HG02884 (cell line): ENCODE measurements around the gene TSGA10.
"Not testable (repeated sequence)": the region's sequence is repeated elsewhere in the genome, so short reads cannot be mapped to it uniquely, and the experiment has no call there.

Experiments
- ATAC-seq: cut with Tn5 transposase; IDR thresholded peaks from one replicate; pipeline ENCODE4 v1.9.1; 2021; ENCODE audit warnings: mild to moderate bottlenecking, moderate library complexity; ENCODE audit not compliant: unreplicated experiment

TSGA10 gene

DNA sequence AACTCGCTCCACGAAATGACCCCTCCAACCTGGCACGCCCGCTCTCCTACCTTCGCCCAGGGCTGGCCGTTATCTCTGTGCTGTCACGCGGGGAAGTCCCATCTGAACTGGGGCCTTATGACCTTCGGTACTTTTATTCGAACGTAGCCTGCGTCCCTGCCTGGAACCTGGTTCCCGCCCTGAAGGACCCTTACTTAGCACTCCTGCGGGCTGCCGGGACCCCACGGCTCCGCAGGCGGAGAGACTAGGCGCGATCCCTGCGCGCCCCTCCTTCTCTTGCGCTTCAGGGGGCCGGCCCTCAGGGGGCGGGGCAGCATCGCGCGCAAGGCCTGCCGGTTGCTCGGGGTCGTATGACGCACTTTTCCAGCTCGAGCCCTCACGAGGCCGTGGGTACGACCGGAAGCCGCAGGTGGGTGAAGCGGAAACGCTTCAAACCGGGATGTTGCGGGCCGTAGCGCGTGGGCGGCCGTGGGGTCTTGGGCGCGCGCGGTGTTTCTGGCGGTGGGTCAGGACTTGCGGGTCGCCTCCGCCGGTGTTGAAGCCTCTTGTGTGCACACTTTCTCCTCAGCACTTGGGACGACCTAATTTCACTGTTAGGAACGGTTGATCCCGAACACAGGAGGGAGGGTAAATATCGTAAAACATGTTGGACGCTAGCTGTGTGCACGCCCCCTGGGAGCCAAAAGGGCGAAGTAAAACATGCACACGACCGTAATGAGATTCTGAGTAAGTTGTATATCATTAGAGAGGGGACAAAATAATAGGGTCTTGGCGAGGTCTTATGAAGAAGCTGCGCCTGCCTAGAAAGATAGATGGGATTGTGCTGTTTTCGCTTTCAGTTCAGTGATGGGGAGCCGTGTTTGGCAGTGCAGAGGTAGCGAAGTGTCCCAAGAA is at the start of gene TSGA10, which contains the start of gene LIPT1:
Gene TSGA10, minus strand, starts transcription at position 300 of the 894 bp plus-strand sequence. CDS start 45,503 bp downstream, outside the sequence.
Gene LIPT1, plus strand, starts transcription at position 325 of the 894 bp plus-strand sequence. CDS start 6,991 bp downstream, outside the sequence.
- peak; percentile 94 for ATAC-seq

GRCh38 chr2:99201959-99202678 is 47.4 kb upstream of the TSGA10 start:
- no peak for ATAC-seq

DNA sequence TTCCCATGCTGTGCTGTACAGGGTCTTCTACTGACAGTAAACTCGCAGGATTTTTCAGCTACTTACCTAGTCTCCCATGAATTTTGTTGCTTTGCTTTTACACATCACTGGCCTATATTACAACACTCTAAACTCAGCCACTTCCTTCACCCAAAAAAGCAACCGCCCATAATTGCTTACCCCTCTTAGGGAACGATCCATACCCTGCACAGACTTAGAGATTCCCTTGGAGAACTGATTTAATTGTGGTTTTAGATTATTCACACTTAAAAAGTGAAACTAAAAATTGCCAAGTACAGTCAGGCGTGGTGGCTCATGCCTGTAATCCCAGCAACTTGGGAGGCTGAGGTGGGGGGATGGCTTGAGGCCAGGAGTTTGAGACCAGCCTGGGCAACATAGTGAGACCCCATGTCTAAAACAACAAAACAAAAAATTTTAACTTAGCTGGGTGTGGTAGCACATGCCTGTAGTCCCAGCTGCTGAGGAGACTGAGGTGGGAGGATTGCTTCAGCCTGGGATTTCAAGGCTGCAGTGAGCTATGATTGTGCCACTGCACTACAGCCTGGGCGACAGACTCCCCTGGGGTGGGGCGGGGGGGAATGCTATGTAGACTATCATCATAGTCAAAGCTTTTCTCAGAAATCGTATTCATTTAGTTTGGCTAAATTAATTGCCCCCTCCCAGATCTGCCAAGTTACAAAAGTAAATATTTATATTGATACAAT is 45.5 kb upstream of the TSGA10 start:
- no peak for ATAC-seq

DNA sequence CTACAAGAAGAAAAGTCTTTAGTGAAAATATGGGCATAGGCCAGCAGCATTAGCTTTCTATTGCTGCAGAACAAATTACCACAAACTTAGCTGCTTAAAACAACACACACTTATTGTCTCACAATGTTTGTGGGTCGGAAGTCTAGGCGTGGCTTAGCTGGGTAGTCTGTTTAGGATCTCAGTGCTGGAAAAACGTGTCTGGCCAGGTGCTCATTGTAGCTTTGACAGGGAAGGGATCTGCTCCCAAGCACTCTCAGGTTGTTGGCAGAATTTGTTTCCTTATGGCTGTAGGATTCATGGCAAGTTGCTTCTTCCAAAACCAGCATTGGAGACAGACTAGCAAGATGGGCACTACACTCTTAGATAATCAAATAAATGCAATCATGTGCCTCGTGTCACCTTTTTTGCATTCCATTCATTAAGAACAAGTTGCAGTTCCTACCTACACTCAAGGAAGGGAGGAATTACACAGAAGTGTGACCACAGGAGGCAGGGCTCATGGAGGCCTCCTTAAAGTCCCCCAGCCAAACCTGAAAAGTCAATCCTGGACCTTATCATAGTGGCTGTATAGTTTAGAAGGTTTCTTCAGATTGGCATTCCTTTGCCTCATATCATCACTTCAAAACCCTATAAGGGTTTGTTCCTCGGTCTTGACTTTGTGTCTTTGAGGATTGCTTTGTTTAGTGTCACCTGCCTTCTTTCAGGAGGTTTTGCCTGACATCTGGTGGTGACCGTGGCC is 43.5 kb upstream of the TSGA10 start:
- no peak for ATAC-seq

- not testable (repeated sequence) for ATAC-seq
These were observed 37.6 kb upstream of the TSGA10 start for GRCh38 chr2:99192364-99192763.

- no peak for ATAC-seq
These were observed 35.8 kb upstream of the TSGA10 start for GRCh38 chr2:99190548-99190947.

GRCh38 chr2:99188357-99188756 is 33.6 kb upstream of the TSGA10 start:
- no peak for ATAC-seq

DNA sequence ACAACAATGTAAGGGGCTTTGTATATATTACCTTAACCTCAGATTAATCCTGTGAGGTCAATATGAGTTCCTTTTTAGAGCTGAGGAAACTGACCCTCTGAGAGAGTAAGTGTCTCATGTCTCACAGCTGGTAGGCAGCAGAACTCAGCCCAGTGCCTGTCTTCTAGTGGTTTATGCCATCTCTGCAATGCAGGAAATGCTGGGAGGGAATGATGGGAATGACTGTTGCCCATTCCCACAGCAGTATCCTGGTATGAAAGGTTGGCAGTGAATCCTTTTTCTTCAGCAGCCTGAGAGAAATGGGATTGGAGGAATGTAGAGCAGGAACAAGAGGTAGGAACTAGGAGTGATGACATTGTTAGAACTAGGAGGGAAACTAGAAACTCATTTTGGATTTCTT is 32.3 kb upstream of the TSGA10 start:
- ATAC-seq = no peak

- no peak for ATAC-seq
These were observed 30.1 kb upstream of the TSGA10 start for GRCh38 chr2:99184811-99185210.

DNA sequence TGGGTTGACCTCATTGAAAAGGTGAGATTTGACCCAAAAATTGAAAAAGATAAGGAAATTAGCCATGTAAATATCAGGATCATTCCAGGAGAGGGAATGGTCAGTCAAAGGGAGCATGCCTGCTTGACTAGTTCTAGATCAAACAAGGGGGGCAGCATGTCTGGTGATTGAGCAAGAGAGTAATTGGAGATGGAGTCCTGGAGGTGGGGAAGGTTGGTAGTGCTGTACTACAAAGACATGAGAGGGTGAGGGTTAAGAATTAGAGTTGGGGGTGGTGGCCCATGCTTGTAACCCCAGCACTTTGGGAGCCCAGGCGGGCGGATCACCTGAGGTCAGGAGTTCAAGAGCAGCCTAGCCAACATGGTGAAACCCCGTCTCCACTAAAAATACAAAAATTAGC is 28.3 kb upstream of the TSGA10 start:
- no peak for ATAC-seq

DNA sequence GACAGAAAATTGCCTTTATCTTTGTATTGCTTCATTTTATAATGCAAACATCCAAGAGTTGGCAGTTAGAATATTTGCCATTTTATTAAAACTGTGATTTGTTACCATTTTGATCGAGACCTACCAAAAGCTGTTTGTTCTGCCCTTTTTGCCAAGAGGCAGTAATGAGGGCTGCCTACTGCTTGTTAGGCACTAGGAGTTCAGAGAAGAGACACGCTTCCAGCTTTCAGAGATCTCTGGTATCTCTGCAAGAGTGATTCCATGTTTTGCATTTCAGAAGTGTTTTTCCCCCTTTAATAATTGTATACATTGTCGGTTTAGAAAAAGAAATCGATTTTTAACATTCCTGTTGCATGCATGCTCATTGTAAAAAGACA is 26.9 kb upstream of the TSGA10 start:
- ATAC-seq = no peak

DNA sequence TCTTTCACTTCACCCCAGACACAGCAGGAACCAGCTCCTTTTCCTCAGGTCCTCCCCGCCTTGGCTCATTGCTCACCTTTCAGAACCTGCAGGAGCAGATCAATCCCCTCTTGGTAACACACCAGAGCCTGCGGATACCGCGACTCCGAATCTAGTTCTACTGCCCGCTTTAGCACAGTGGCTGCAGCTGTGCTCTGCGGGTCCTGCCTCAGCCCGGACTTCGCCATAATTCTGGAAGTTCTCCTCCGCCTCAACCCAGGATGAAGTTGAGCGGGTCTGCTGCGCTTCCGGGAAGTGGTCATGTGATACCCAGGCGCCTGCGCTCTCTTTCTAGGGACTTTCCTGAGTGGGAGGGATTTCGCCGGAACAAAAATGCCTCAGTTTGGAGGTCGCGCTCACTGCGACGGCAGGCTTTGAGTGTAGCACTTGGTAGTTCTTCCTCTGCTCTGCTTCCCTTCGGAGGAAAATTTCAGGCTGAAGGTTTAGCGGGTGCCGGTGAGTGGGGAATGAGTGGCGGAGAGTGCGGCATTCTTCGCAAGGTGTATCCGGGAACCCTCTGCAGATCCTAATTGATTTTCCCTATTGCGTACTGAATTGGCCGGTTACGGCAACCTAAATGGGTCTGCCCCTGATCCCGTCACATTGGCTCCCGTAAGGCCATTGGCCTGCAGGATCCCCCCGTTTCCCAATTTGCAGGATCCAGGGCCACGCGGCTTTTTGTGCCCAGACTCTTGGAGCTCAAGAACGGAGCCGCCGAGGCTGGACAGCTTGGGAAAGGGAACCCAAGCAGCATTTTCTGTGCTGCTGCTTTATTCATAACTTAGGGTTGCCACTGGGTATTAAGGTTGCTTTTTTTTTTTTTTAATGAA is 26.2 kb upstream of the TSGA10 start, which contains the start of the genes MITD1 and MRPL30:
Gene MITD1, minus strand, starts transcription at position 304 of the 869 bp plus-strand sequence. Its CDS starts 77 bp downstream, at position 227.
Gene MRPL30, plus strand, starts transcription at position 430 of the 869 bp plus-strand sequence. CDS start 5,020 bp downstream, outside the sequence.
- ATAC-seq = peak; percentile 87

DNA sequence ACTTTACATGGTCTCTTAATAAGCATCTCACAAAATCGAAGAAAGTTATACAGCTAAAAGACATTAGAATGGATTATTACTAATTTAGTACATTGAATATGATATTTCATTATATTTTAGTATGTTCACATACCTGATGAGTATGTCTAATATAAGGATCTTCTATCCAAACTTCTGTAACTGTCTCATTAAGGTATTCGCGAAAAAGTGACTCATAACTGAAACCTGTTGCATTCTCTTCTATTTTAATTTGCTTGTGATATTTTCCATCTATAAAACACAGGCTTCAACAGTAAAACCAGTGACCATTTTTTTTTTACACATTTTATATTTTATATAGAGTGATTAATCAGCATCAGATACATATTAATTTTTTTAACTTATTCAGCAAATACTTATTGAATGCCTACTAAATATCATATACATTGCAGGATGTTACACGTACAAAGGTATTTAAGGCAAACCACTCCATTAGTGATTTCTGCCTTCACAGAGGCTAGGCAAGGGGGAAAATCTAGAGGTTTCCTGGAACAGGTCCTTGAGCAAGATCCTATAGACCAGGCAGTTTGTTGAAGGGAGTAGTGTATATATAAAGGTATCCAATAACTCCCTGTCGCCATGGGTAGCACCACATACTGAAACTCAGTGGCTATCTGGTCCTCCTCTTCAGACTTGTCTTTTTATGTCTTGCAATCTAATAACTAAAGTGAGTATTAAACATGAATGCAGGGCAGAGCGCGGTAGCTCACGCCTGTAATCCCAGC is 16.8 kb upstream of the TSGA10 start:
- ATAC-seq = no peak

DNA sequence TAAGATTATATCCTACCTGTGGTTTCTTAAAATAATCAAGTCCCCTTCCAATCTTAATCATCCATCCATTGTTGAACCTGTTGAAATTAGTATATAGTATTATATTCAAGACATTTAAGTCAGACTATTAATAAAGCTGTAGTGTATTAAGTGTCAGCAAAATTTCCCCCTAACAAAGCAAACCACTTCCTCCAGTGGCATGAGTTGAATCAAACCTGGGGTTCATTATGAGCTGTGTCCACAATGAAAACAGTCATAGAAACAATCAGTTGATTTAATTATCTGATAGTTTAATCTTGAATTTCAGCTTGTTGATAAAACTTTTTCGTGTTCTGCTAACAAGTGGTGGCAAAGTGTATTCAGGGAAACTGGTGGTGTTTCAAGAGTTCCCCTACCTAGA is 14.8 kb upstream of the TSGA10 start:
- ATAC-seq = no peak

DNA sequence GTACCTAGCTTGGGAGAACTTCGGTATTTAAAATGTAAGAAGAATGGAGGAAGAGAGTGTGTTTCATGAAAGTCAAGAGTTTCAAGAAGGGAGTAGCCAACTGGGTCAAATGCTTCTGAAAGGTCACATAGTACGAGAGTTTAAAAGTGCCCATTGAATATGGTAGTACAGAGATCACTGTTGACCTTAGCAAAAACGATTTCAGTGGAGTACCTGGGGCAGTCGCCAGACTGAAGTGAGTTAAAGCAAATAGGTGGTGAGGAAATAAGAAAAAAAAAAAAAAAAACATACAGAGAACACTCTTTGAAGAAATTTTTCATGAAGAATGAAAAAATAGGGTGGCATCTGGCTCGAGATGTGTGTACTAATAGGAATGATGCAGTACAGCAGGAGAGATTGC is 11.5 kb upstream of the TSGA10 start:
- ATAC-seq = no peak

GRCh38 chr2:99159594-99159993 is 4.9 kb upstream of the TSGA10 start:
- no peak for ATAC-seq

GRCh38 chr2:99158599-99158998 is 3.9 kb upstream of the TSGA10 start:
- no peak for ATAC-seq

- no peak for ATAC-seq
These were observed 2.1 kb upstream of the TSGA10 start for GRCh38 chr2:99156891-99157290.
